ENCODE results near the gene ULK4.

ULK4 gene

GRCh38 chr3:41753651-41754050 lies 208.3 kb downstream of the ULK4 start:
- TF ChIP-seq KLF17 (tag by site-specific recombination; IDR thresholded peaks at IDR 0.05) (no peak), SCRT1 (tag by site-specific recombination; IDR thresholded peaks at IDR 0.05; ENCODE audit: borderline replicate concordance) (no peak), ZNF777 (tag by site-specific recombination; IDR thresholded peaks at IDR 0.05; ENCODE audit: borderline replicate concordance) (no peak), ZNF514 (tag by site-specific recombination; IDR thresholded peaks at IDR 0.05) (no peak), AEBP2 (tag by site-specific recombination; IDR thresholded peaks at IDR 0.05; ENCODE audit: borderline replicate concordance) (no peak), ZBTB48 (tag by site-specific recombination; IDR thresholded peaks at IDR 0.05) (no peak), SETDB1 (IDR thresholded peaks at IDR 0.05; ENCODE audit: insufficient read length, low read length) (no peak), ZNF664 (tag by site-specific recombination; IDR thresholded peaks at IDR 0.05) (no peak), ZBTB7A (tag by site-specific recombination; IDR thresholded peaks at IDR 0.05; ENCODE audit: low read depth) (no peak), ZEB2 (tag by site-specific recombination; IDR thresholded peaks at IDR 0.05) (no peak), ZNF549 (tag by site-specific recombination; IDR thresholded peaks at IDR 0.05) (no peak), FEZF1 (tag by site-specific recombination; IDR thresholded peaks at IDR 0.05) (no peak), ZNF488 (tag by site-specific recombination; IDR thresholded peaks at IDR 0.05) (no peak), ZNF311 (tag by site-specific recombination; IDR thresholded peaks at IDR 0.05; ENCODE audit: borderline replicate concordance) (no peak), ZXDB (tag by site-specific recombination; IDR thresholded peaks at IDR 0.05) (no peak), KLF9 (tag by site-specific recombination; IDR thresholded peaks at IDR 0.05; ENCODE audit: low read depth) (no peak), ZNF148 (tag by site-specific recombination; IDR thresholded peaks at IDR 0.05; ENCODE audit: borderline replicate concordance) (no peak)
- ChIA-PET CTCF (no interaction called here), POLR2A (no interaction called here)
- Histone ChIP-seq H3K27ac (ENCODE audit: extremely low read depth, low read depth, low read length) (no peak overlapping the region), H3K36me3 (ENCODE audit: control insufficient read depth in 2 of 2, insufficient read depth in 1 of 2, low read length in 2 of 2) (no peaks in the 10 kb centered on the region), H3K4me1 (ENCODE audit: control insufficient read depth, insufficient read depth, low read length) (no peaks in the 10 kb centered on the region), H3K4me3 (ENCODE audit: low read depth, low read length) (no peak overlapping the region), H3K9me3 (ENCODE audit: control insufficient read depth, insufficient read depth, low read depth, low read length) (no peaks in the 10 kb centered on the region)

- Histone ChIP-seq H3K4me1 (ENCODE audit: control insufficient read depth, insufficient read depth, low read length) (no peaks in the 10 kb centered on the region), H3K36me3 (ENCODE audit: control insufficient read depth in 2 of 2, insufficient read depth in 1 of 2, low read length in 2 of 2) (no peaks in the 10 kb centered on the region), H3K27ac (ENCODE audit: extremely low read depth, low read depth, low read length) (no peak overlapping the region), H3K4me3 (ENCODE audit: low read depth, low read length) (no peak overlapping the region), H3K9me3 (ENCODE audit: control insufficient read depth, insufficient read depth, low read depth, low read length) (no peaks in the 10 kb centered on the region)
- ChIA-PET POLR2A (no interaction called here), CTCF (no interaction called here)
- TF ChIP-seq SP2 (tag by site-specific recombination; IDR thresholded peaks at IDR 0.05) (no peak), ZNF529 (tag by site-specific recombination; IDR thresholded peaks at IDR 0.05; ENCODE audit: insufficient replicate concordance) (no peak), ZNF341 (tag by site-specific recombination; IDR thresholded peaks at IDR 0.05; ENCODE audit: low read depth) (no peak), ZNF121 (tag by site-specific recombination; IDR thresholded peaks at IDR 0.05) (no peak), MZF1 (tag by site-specific recombination; IDR thresholded peaks at IDR 0.05; ENCODE audit: borderline replicate concordance) (no peak), ZNF132 (tag by site-specific recombination; IDR thresholded peaks at IDR 0.05; ENCODE audit: borderline replicate concordance) (no peak), ZNF248 (tag by site-specific recombination; IDR thresholded peaks at IDR 0.05) (no peak), ZNF670 (tag by site-specific recombination; IDR thresholded peaks at IDR 0.05; ENCODE audit: low read depth) (no peak)
These were observed 210.3 kb downstream of the ULK4 start for GRCh38 chr3:41751597-41751996.
